Ascending aorta (tissue), 2 donors: ENCODE results near the gene MCM3. TPM values are rescaled to one million over a fixed set of nuclear protein-coding genes. Genes with fewer than 3 reads are reported as not detected.

ENCODE experiments used
- DNase-seq, 2 donors: peaks; one replicate each; pipeline ENCODE4 v3.0.0-alpha.2; 2019; ENCODE audit warnings: low spot score in 2 of 2
- H3K27ac ChIP-seq, 2 donors: fragments of 200-600 bp; sonication (generic); one replicate each; pipeline ENCODE4 v1.5.1; 2016 to 2017; ENCODE audit warnings: mild to moderate bottlenecking in 1 of 2
- H3K27me3 ChIP-seq: fragments of 200-600 bp; sonication (generic); one replicate; pipeline ENCODE4 v1.5.1; 2017
- H3K36me3 ChIP-seq, 2 donors: fragments of 200-600 bp; sonication (generic); one replicate each; pipeline ENCODE4 v1.5.1; 2016
- H3K4me1 ChIP-seq, 2 donors: fragments of 200-600 bp; sonication (generic); one replicate each; pipeline ENCODE4 v1.5.1; 2016 to 2017; ENCODE audit warnings: mild to moderate bottlenecking in 1 of 2
- H3K4me3 ChIP-seq, 2 donors: fragments of 200-600 bp; sonication (generic); one replicate each; pipeline ENCODE4 v1.5.1; 2016 to 2017; ENCODE audit warnings: mild to moderate bottlenecking in 1 of 2
- H3K9me3 ChIP-seq, 2 donors: fragments of 200-600 bp; sonication (generic); one replicate each; pipeline ENCODE4 v1.5.1; 2016
- intact Hi-C: fragments of 100-400 bp; cut with DNase I; formaldehyde crosslinking; loops from one replicate; pipeline ENCODE4 v1.15.1; 2023
- total RNA-seq: library from RNA; depleted of rRNA; stranded (reverse); fragments of >200 nt; gene quantifications from one replicate; pipeline ENCODE4 v1.1.0, GENCODE V29; 2016
- TF ChIP-seq, protein P1 (sequence below), 3 experiments: fragments of 200-600 bp in 2 of 3; fragments of 450-650 bp in 1 of 3; sonication (generic) in 2 of 3; IDR thresholded peaks; one replicate each; pipeline ENCODE4 v1.5.1; 2016 to 2019; ENCODE audit warnings: antibody characterized with exemption in 3 of 3, mild to moderate bottlenecking in 1 of 3, moderate library complexity in 1 of 3

MCM3 gene
- total RNA-seq, 1 donor from 2014 or later, result 44.6 TPM

DNA sequence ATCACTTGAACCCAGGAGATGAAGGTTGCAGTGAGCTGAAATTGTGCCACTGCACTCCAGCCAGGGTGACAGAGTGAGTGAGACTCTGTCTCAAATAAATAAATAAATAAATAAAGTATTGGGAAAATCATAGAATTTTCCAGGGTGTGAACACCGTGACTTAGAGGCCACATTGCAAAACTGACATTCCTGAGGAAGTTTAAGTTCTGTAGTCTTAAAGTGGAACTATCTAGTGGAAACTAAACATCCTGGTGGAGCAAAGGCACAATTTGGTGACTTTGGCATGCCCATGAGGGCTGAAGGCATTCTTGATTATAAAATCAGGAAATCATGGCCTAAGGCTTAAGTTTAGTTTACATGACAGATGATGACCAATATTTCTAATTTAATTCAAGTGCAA, 32.7 kb upstream of the MCM3 start:
- TF ChIP-seq, protein P1, sequence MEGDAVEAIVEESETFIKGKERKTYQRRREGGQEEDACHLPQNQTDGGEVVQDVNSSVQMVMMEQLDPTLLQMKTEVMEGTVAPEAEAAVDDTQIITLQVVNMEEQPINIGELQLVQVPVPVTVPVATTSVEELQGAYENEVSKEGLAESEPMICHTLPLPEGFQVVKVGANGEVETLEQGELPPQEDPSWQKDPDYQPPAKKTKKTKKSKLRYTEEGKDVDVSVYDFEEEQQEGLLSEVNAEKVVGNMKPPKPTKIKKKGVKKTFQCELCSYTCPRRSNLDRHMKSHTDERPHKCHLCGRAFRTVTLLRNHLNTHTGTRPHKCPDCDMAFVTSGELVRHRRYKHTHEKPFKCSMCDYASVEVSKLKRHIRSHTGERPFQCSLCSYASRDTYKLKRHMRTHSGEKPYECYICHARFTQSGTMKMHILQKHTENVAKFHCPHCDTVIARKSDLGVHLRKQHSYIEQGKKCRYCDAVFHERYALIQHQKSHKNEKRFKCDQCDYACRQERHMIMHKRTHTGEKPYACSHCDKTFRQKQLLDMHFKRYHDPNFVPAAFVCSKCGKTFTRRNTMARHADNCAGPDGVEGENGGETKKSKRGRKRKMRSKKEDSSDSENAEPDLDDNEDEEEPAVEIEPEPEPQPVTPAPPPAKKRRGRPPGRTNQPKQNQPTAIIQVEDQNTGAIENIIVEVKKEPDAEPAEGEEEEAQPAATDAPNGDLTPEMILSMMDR (IDR thresholded peaks at IDR 0.05), result no peak
- Histone ChIP-seq H3K36me3 (no peaks in the 10 kb centered on the region), H3K27ac (no peak overlapping the region), H3K4me3 (no peak overlapping the region), H3K9me3 (no peaks in the 10 kb centered on the region), H3K27me3 (no peaks in the 10 kb centered on the region), H3K4me1 (no peaks in the 10 kb centered on the region)
- intact Hi-C loops, result no loop called here
- DNase-seq, result no peak

DNA sequence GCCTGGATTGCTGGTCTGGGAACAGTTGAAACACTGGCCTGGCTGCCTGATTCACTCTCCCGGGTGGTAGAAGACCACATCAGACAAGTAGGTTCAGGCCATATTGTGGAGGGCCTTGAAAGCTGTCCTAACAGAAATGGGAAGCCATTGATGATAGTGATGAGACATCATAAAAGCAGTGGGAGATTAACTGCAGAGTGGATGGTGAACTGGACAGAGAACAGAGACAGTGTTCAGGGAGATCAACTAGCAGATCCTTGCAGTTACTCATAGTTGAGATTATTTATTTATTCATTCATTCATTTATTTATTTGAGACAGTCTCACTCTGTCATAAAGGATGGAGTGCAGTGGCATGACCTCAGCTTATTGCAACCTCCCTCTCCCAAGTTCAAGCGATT, 30.2 kb upstream of the MCM3 start:
- intact Hi-C loops, result no loop called here
- no peak overlapping the region for H3K27ac ChIP-seq
- H3K36me3 ChIP-seq, result no peaks in the 10 kb centered on the region
- DNase-seq, result no peak
- no peak overlapping the region for H3K4me3 ChIP-seq
- no peaks in the 10 kb centered on the region for H3K27me3 ChIP-seq
- H3K4me1 ChIP-seq, result no peaks in the 10 kb centered on the region
- TF ChIP-seq, protein P1 (IDR thresholded peaks at IDR 0.05), result no peak
- no peaks in the 10 kb centered on the region for H3K9me3 ChIP-seq

DNA sequence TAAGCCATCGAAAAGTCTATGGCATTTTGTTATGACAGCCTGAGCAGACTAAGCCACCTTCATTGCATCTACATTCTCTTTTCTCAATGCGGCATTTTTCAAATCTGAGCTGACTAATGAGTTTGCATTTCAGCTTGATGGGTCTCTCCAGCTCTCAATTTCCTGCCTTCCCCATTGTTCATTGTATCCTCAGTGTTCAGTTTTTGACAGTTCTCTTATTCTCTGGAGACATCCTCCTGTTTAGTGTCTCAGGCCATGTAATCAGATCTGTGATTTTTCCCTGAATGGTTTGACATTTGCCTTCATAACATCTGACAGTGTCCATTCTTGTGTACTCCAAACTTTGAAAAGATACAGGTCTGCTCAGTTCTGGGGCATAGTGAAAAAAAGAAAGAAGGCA, 27.9 kb upstream of the MCM3 start:
- intact Hi-C loops, result no loop called here
- no peaks in the 10 kb centered on the region for H3K27me3 ChIP-seq
- no peaks in the 10 kb centered on the region for H3K36me3 ChIP-seq
- H3K27ac ChIP-seq, result no peak overlapping the region
- H3K4me3 ChIP-seq, result no peak overlapping the region
- H3K9me3 ChIP-seq, result no peaks in the 10 kb centered on the region
- TF ChIP-seq, protein P1 (IDR thresholded peaks at IDR 0.05), result no peak
- DNase-seq, result no peak
- no peaks in the 10 kb centered on the region for H3K4me1 ChIP-seq

DNA sequence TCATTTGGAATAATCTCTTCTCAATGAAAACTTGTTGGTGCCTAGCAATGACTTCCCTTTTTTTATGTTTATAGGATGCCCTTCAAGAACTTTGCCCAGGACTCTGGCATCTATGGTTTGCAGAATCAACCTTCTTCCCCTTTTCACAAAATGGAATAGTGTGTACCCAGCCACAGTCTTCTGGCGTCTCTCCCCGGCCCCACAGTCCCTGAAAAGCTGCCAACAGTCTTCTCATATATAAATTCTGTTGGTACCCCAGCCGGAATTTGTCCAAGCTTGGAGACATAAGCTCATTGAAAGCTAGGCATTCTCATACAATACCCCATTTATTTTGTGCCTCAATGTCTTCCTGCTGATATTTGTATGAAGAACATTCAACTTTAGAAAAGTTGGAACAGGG, 26.4 kb upstream of the MCM3 start:
- TF ChIP-seq, protein P1 (IDR thresholded peaks at IDR 0.05), result no peak
- H3K4me1 ChIP-seq, result no peaks in the 10 kb centered on the region
- intact Hi-C loops, result no loop called here
- DNase-seq, result no peak
- H3K9me3 ChIP-seq, result no peaks in the 10 kb centered on the region
- no peaks in the 10 kb centered on the region for H3K36me3 ChIP-seq
- H3K4me3 ChIP-seq, result no peak overlapping the region
- no peak overlapping the region for H3K27ac ChIP-seq
- no peaks in the 10 kb centered on the region for H3K27me3 ChIP-seq

DNA sequence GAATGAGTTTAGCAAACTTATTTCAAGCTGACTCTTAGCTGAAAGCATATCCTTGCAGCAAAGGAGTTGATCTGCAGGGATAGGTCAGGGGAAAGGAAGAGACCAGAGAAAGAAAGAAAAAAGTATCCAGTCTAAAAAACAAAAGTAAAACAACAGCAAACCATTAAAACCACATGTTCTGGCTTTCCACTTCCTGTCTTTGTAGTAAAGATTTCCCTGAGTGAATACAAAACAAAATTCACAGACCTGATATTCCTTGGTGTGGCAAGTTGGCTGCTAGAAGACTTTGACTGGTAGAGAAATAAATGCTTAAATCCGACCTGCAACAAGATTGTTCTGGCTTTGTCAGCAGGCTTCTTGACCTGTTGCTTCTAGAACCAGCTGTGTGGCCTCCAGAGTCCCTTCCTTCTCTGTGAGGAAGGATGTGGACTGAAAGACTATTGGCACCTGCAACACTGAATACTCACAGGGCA, 23.4 kb upstream of the MCM3 start:
- H3K4me1 ChIP-seq, result peaks cover 0 to 5% of the 10 kb centered on the region in 2 donors
- TF ChIP-seq, protein P1 (IDR thresholded peaks at IDR 0.05), result no peak
- H3K27me3 ChIP-seq, result no peaks in the 10 kb centered on the region
- no peak overlapping the region for H3K4me3 ChIP-seq
- intact Hi-C loops, result no loop called here
- H3K36me3 ChIP-seq, result no peaks in the 10 kb centered on the region
- no peak for DNase-seq
- no peak overlapping the region for H3K27ac ChIP-seq
- H3K9me3 ChIP-seq, result no peaks in the 10 kb centered on the region
